Stimulated activated CD8-positive, alpha-beta memory T cell treated with anti-CD3 and anti-CD28 coated beads, Interleukin-7, amount 100 ng/mL, for 48 hours (primary cell): ENCODE results near the gene ACO1.

Source experiments
- DNase-seq, 2 donors: peaks; one replicate each; pipeline ENCODE4 v3.0.0-alpha.2; 2020; ENCODE audit warnings: low read depth in 1 of 2; ENCODE audit errors: extremely low read depth in 1 of 2

ACO1 gene

DNA sequence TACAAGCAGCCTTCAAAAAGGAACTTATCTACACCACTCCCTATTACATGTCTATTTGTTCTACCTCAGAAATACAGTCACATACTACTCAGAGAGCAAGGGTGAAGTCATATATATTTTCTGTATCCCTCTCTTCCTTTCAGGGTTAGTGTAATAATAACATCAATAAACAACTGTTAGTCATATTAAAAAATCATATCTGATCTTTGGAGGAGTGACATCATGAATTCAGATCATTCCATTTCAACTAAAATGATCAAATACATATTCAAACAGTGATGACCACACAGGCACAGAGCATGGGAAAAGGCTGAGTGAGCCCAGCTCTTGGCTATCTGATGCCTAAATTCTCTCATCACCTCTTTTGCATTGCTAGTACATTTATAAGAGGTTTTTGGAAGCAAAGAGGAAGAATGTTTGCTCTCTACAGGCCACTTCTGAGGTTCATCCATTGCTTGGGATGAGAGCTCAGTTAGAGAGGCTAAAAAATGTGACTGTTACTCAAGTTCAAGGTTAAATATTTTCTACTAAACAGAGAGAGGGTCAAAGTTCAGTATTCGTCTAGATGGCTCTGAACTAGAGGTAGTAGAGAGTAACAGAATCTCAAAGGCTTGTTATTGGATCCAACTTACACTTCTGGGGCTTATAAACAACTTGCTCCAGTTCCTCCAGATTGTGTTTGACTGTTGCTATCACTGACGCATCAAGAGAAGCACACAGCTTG lies 102.6 kb downstream of the ACO1 start:
- no peak for DNase-seq

GRCh38 chr9:32487981-32488380 lies 103.5 kb downstream of the ACO1 start:
- no peak for DNase-seq

- no peak for DNase-seq
These were observed 106.2 kb downstream of the ACO1 start for GRCh38 chr9:32490601-32491000.

- DNase-seq, result no peak
These were observed 113.5 kb downstream of the ACO1 start for GRCh38 chr9:32497921-32498320.

GRCh38 chr9:32500768-32501167 lies 116.3 kb downstream of the ACO1 start:
- DNase-seq, result no peak

GRCh38 chr9:32501868-32502267 lies 117.4 kb downstream of the ACO1 start:
- DNase-seq, result no peak

GRCh38 chr9:32502464-32502863 lies 118.0 kb downstream of the ACO1 start:
- no peak for DNase-seq

GRCh38 chr9:32503008-32503407 lies 118.6 kb downstream of the ACO1 start:
- DNase-seq, result no peak
